K562 (cell line): Measurements from ENCODE around the gene ATP6V0A1. TPM values are rescaled to one million over a fixed set of nuclear protein-coding genes. Genes with fewer than 3 reads are reported as not detected.
A peak's percentile ranks its signal among the peaks of the same experiment; 100 is the strongest.

Experiments used
- CSDE1 ChIP-seq, 2 experiments: fragments of 450-650 bp; IDR thresholded peaks; 2 replicates each; pipeline ENCODE4 v1.6.1; 2016; ENCODE audit warnings: mild to moderate bottlenecking in 1 of 2
- DDX20 ChIP-seq: fragments of 450-650 bp; IDR thresholded peaks from 2 replicates; pipeline ENCODE4 v1.6.1; 2016; ENCODE audit warnings: missing genetic modification characterization, low read depth, mild to moderate bottlenecking, missing compliant biosample characterization, moderate library complexity
- KLF6 ChIP-seq: fragments of 250-450 bp; sonication (Bioruptor Pico); IDR thresholded peaks from 2 replicates; pipeline ENCODE4 v1.4.0; 2020; ENCODE audit warnings: mild to moderate bottlenecking, moderate library complexity, borderline replicate concordance
- SNRNP70 ChIP-seq: fragments of 200-400 bp; formaldehyde crosslinking; optimal IDR thresholded peaks from 2 replicates; pipeline ENCODE3; 2017; ENCODE audit warnings: low read depth, low read length
- TEAD1 ChIP-seq, 2 experiments: fragments of 450-650 bp in 1 of 2; sonication (generic) in 1 of 2; formaldehyde crosslinking; IDR thresholded peaks; 2 replicates each; pipeline versions ENCODE4 v1.4.0 to v1.8.0; 2020 to 2022; ENCODE audit warnings: mild to moderate bottlenecking in 2 of 2, missing genetic modification reagents in 1 of 2
- ZNF224 ChIP-seq: sonication (generic); formaldehyde crosslinking; IDR thresholded peaks from 2 replicates; pipeline ENCODE4 v1.8.0; 2022; ENCODE audit warnings: mild to moderate bottlenecking, missing genetic modification reagents
- ZNF584 ChIP-seq: fragments of 200-800 bp; sonication (Bioruptor generic); IDR thresholded peaks from 2 replicates; pipeline ENCODE4 v1.6.1; 2016; ENCODE audit warnings: low read depth, mild to moderate bottlenecking, missing genetic modification characterization, missing compliant biosample characterization
- polyA plus RNA-seq, 8 experiments: library from polyadenylated mRNA; depleted of rRNA in 4 of 8; stranded (reverse) in 5 of 8; unstranded in 3 of 8; fragments of >200 nt; fragmentation: Nextera tagmentation in 2 of 8; fragmentation: Illumina TruSeq in 1 of 8; extraction: Ambion mirVana in 2 of 8; extraction: Trizol in 1 of 8; gene quantifications; 2 replicates each; pipeline versions ENCODE4 v1.2.1 to v1.2.3, GENCODE V29; 2011 to 2014; ENCODE audit warnings: inconsistent platforms in 1 of 8, missing spikeins in 1 of 8
- total RNA-seq, 7 experiments: library from RNA; depleted of rRNA in 6 of 7; stranded (reverse); fragments of >200 nt in 6 of 7; fragmentation: Illumina TruSeq in 2 of 7; extraction: Trizol in 2 of 7; gene quantifications; 2 replicates each; pipeline versions ENCODE4 v1.2.1 to v1.2.3, GENCODE V29; 2011 to 2021; ENCODE audit warnings: low replicate concordance in 1 of 7
- TF ChIP-seq, protein P1 (sequence below), 3 experiments: fragments of 200-800 bp in 1 of 3; fragments of 250-450 bp in 1 of 3; fragments of 450-650 bp in 1 of 3; sonication (Bioruptor Pico) in 1 of 3; sonication (Bioruptor generic) in 1 of 3; formaldehyde crosslinking in 1 of 3; IDR thresholded peaks; 2 replicates each; pipeline versions ENCODE4 v1.6.1 to v1.8.0; 2016 to 2022; ENCODE audit warnings: mild to moderate bottlenecking in 2 of 3, missing genetic modification characterization in 2 of 3, missing compliant biosample characterization in 1 of 3, moderate library complexity in 1 of 3
- TF ChIP-seq, protein P2 (sequence below), 2 experiments: fragments of 450-650 bp in 1 of 2; sonication (generic) in 1 of 2; formaldehyde crosslinking in 1 of 2; IDR thresholded peaks; 2 replicates each; pipeline versions ENCODE4 v1.7.1 to v1.9.0; 2016 to 2022; ENCODE audit warnings: inconsistent platforms in 1 of 2, mild to moderate bottlenecking in 1 of 2, missing genetic modification reagents in 1 of 2
- TF ChIP-seq, protein P3 (sequence below): fragments of 250-450 bp; sonication (Bioruptor Pico); IDR thresholded peaks from 2 replicates; pipeline ENCODE4 v1.5.1; 2021; ENCODE audit warnings: mild to moderate bottlenecking

ATP6V0A1 gene
- total and polyA plus RNA-seq, 9 of the 15 experiments (the other 6 are each of a cell fraction or from before 2014, with no cell fraction given), result 11.8 to 158 (median 75.5) TPM

DNA sequence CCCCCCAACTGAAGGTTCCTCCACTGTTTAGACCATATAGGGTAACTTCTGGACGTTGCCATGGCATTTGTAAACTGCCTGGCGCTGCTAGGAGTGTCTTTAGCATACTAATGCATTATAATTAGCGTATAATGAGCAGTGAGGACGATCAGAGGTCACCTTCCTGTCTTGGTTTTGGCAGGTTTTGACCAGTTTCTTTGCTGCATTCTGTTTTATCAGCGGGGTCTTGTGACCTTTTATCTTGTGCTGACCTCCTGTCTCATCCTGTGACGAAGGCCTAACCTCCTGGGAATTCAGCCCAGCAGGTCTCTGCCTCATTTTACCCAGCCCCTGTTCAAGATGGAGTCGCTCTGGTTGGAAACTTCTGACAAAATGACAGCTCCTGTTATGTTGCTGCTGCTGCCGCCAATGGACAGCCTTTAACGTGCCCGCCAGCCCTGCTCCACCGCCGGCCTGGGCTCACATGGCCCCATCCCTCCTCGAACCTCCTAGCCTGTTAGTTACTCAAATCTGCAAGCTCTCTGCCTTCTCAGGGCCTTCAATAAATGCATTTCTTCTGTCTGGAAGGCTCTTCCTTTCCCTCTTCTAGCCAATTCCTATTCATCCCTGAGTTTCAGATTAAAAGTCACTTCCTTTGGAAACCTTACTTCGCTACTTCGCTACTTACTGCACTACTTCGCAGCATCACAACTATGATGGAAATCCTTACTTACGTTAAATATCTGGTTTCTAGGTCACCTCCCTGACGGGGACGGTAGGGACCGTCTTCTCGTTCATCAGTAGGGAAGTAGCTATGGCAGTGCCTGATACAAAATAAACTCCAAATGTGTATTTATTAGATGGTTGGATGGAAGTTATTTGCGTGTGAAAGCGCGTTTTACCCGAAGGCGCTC, 76.7 kb downstream of the ATP6V0A1 start (continued):
- TF ChIP-seq, protein P1, sequence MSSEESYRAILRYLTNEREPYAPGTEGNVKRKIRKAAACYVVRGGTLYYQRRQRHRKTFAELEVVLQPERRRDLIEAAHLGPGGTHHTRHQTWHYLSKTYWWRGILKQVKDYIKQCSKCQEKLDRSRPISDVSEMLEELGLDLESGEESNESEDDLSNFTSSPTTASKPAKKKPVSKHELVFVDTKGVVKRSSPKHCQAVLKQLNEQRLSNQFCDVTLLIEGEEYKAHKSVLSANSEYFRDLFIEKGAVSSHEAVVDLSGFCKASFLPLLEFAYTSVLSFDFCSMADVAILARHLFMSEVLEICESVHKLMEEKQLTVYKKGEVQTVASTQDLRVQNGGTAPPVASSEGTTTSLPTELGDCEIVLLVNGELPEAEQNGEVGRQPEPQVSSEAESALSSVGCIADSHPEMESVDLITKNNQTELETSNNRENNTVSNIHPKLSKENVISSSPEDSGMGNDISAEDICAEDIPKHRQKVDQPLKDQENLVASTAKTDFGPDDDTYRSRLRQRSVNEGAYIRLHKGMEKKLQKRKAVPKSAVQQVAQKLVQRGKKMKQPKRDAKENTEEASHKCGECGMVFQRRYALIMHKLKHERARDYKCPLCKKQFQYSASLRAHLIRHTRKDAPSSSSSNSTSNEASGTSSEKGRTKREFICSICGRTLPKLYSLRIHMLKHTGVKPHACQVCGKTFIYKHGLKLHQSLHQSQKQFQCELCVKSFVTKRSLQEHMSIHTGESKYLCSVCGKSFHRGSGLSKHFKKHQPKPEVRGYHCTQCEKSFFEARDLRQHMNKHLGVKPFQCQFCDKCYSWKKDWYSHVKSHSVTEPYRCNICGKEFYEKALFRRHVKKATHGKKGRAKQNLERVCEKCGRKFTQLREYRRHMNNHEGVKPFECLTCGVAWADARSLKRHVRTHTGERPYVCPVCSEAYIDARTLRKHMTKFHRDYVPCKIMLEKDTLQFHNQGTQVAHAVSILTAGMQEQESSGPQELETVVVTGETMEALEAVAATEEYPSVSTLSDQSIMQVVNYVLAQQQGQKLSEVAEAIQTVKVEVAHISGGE (CRISPR knock-in tag; IDR thresholded peaks at IDR 0.05), result peak in 1 of 3 experiments; percentile 87; a peak in 2 of 6 replicates
- TF ChIP-seq TEAD1 (CRISPR knock-in tag; IDR thresholded peaks at IDR 0.05) (peak; percentile 51 to 98; a peak in 2 of 4 replicates), ZNF584 (CRISPR knock-in tag) (peak; percentile 98), CSDE1 (IDR thresholded peaks at IDR 0.05) (no peak), DDX20 (tag) (peak; percentile 90), ZNF224 (CRISPR knock-in tag) (no peak), KLF6 (peak; percentile 98), SNRNP70 (no peak)
- TF ChIP-seq, protein P2, sequence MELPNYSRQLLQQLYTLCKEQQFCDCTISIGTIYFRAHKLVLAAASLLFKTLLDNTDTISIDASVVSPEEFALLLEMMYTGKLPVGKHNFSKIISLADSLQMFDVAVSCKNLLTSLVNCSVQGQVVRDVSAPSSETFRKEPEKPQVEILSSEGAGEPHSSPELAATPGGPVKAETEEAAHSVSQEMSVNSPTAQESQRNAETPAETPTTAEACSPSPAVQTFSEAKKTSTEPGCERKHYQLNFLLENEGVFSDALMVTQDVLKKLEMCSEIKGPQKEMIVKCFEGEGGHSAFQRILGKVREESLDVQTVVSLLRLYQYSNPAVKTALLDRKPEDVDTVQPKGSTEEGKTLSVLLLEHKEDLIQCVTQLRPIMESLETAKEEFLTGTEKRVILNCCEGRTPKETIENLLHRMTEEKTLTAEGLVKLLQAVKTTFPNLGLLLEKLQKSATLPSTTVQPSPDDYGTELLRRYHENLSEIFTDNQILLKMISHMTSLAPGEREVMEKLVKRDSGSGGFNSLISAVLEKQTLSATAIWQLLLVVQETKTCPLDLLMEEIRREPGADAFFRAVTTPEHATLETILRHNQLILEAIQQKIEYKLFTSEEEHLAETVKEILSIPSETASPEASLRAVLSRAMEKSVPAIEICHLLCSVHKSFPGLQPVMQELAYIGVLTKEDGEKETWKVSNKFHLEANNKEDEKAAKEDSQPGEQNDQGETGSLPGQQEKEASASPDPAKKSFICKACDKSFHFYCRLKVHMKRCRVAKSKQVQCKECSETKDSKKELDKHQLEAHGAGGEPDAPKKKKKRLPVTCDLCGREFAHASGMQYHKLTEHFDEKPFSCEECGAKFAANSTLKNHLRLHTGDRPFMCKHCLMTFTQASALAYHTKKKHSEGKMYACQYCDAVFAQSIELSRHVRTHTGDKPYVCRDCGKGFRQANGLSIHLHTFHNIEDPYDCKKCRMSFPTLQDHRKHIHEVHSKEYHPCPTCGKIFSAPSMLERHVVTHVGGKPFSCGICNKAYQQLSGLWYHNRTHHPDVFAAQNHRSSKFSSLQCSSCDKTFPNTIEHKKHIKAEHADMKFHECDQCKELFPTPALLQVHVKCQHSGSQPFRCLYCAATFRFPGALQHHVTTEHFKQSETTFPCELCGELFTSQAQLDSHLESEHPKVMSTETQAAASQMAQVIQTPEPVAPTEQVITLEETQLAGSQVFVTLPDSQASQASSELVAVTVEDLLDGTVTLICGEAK (IDR thresholded peaks at IDR 0.05), result peak; percentile 69
- TF ChIP-seq, protein P2 (CRISPR knock-in tag; IDR thresholded peaks at IDR 0.05), result no peak
- TF ChIP-seq, protein P3, sequence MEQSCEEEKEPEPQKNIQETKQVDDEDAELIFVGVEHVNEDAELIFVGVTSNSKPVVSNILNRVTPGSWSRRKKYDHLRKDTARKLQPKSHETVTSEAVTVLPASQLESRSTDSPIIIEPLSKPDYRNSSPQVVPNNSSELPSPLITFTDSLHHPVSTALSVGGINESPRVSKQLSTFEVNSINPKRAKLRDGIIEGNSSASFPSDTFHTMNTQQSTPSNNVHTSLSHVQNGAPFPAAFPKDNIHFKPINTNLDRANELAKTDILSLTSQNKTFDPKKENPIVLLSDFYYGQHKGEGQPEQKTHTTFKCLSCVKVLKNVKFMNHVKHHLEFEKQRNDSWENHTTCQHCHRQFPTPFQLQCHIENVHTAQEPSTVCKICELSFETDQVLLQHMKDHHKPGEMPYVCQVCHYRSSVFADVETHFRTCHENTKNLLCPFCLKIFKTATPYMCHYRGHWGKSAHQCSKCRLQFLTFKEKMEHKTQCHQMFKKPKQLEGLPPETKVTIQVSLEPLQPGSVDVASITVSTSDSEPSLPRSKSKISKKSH (CRISPR knock-in tag), result peak; percentile 87
